GM21515 (cell line): ENCODE measurements around the gene EDN2.

Source experiments
- ATAC-seq: cut with Tn5 transposase; IDR thresholded peaks from one replicate; pipeline ENCODE4 v1.9.1; 2021; ENCODE audit not compliant: unreplicated experiment

EDN2 gene

DNA sequence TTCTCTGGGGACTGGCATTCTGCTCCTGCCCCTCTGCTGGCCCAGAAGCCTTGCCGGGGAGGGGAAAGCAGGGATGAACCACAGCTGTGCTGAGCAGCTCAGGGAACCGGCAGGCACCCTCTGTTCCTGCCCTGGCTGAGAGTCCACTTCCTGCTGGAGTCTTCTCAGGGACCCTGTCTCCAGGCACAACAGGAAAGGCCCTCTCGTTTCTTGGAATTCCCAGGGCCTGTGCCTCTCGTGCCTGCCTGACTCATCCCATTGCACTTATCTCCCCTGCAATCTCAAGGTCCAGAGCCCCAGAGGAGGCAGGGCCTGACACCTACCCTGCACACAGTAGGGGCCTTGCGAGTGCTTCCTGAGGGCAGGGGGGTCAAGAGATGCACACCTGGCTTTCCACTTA lies 1.1 kb upstream of the EDN2 start:
- no peak for ATAC-seq

DNA sequence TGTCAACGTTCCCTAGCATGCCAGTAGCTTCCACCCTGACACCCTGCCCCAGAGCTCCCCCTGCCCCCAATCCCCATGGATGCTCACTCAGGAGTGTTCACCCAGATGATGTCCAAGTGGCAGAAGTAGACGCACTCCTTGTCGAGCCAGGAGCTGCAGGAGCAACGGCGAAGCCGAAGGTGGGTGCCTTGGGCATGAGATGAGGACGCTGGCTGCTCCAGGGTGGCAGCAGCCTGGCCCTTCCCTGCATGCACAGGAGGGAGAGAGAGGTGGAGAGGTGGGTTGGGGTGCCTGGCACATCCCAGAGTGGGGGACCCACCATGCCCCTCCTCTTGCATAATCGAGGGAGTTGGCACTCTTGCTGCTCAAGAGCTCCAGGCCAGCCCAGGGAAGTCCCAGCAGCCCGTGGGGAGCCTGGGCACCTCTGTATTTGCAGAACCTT lies 502 bp downstream of the EDN2 start:
- ATAC-seq = no peak

- no peak for ATAC-seq
Measured at GRCh38 chr1:41483001-41483850, 1.3 kb downstream of the EDN2 start.

GRCh38 chr1:41482001-41482765 lies 2.3 kb downstream of the EDN2 start:
- ATAC-seq = no peak

DNA sequence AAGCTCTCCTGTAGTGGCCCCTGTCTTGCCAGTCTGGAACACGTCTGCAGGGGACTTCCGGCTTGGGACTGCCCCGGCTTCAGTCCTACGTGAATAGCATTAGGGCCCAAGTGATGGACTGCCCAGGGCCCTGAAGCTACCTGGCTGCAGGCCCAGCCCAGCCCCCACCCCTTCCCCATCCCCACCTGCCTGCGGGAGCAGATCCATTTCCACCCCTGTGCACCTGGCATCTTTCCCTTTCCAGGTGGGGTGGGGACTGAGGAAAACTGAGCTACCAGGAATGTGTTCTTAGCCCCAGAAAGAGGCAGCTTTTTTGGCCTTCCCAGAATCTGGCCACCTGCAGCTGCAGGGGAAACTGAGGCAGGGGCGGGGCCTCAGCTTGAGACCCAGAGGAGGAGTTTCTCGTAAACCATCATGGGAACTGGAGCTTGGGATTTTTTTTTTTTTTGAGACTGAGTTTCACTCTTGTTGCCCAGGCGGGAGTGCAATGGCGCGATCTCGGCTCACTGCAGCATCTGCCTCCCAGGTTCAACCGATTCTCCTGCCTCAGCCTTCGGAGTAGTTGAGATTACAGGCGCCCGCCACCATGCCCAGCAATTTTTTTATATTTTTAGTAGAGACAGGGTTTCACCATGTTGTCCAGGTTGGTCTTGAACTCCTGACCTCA lies 3.2 kb downstream of the EDN2 start:
- no peak for ATAC-seq

GRCh38 chr1:41480204-41481108 lies 4.0 kb downstream of the EDN2 start:
- no peak for ATAC-seq

DNA sequence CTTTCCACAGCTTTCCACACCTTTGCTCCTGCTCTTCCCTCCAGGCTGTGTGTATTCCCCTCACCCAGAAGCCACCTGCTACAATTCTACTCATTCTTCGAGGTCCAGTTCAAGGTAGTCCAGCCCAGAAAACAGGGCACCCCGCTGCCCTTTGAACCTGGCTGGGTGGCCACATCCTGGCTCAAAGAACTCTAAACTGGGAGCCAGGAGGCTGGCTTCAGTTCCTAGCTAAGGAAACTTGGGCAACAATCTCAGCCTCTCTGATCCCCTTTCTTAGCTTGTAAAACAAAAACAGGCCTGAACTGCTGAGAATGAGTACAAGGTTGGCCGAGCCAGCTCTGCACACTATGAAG lies 4.7 kb downstream of the EDN2 start:
- no peak for ATAC-seq

GRCh38 chr1:41479000-41479807 lies 5.3 kb downstream of the EDN2 start:
- no peak for ATAC-seq

GRCh38 chr1:41478118-41478748 lies 6.2 kb downstream of the EDN2 start:
- no peak for ATAC-seq

- ATAC-seq = no peak
Measured at GRCh38 chr1:41476807-41477361, 7.6 kb downstream of the EDN2 start.

DNA sequence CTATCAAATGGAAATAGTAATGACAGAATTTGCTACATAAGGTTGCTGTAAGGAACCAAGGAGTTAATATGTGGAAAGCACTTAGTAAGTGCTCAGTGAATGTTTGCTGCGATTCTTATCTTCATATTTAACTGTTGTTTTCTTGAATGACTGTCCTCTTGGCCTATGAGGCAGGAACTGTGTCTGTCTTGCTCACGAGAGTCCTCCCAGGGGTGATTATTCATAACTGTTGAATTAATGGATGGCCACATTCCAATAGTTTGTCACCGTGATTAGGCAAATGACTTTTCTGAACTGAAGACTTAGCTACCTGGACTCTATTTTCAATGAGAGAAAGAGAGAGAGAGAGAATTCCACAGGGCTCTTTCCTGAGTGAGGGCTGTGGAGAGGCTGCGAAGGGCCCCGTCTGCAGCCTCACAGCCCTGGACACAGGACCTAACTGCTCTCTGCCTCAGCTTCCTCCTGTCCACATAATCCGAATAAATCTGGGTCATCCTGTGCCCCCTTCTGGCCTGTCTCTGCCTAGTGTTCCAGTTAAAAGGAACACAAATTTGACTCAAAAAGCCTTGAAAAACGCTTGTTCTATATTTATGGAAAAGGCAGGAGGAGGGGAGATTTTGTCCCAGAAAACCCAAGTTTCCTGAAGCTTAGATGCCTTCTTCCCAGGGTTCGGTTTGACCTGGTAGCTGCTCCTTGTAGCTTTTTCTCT lies 8.5 kb downstream of the EDN2 start:
- ATAC-seq = no peak

DNA sequence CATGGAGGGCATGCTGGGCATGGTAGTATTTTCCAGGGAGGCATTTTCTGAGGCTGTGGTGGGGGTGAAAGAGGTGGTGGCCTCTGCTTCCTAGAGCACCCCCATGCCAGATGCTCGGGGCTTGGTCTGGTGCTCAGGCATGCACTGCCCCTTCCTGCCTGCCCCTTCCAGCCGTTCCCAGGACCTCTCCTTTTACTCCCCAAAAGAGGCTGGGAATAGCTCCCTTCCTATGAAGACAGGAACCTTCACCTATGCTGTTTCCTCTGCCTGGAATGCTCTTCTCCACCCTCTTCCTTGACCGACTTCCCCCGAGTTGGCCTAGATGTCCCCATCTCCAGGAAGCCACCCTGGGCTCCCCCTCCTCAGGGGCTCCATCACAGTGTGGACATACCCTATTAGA lies 9.1 kb downstream of the EDN2 start:
- no peak for ATAC-seq

DNA sequence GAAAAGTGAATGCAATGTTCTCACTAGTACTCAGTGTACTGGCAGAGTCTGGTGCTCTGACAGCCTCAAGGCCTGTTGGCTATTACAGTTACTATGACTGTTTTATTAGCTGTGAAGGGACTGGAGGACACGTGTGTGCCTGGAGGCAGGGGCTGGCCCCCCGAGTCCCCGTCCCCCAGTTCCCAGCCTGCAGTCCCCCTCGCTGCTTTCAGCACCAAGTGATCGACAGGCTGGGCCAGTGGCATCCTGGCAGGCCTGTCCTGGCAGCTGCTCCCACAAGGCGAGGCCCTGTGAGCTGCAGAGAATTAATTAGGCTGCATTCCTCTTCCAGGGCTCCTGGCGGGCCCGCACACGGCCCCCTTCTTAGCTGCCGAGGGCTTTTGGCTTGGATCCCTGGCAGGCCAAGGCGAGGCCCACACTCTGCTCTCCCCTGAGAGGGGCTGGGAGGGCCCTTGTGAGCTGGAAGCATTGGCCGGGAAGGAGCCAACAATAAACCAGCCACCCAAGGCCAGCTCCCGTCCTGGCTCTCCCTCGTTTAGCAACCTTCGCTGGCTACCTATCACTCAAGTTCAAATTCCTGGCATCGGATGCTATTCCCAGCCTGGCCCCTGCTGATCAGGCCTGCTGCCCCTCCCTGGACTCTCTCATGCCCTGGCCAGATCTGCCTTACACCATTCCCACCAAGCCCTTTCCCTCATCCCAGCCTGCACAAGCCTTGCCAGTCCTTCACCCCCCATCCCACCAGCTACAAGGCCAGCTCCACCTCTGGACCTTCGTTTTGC lies 9.8 kb downstream of the EDN2 start:
- no peak for ATAC-seq

DNA sequence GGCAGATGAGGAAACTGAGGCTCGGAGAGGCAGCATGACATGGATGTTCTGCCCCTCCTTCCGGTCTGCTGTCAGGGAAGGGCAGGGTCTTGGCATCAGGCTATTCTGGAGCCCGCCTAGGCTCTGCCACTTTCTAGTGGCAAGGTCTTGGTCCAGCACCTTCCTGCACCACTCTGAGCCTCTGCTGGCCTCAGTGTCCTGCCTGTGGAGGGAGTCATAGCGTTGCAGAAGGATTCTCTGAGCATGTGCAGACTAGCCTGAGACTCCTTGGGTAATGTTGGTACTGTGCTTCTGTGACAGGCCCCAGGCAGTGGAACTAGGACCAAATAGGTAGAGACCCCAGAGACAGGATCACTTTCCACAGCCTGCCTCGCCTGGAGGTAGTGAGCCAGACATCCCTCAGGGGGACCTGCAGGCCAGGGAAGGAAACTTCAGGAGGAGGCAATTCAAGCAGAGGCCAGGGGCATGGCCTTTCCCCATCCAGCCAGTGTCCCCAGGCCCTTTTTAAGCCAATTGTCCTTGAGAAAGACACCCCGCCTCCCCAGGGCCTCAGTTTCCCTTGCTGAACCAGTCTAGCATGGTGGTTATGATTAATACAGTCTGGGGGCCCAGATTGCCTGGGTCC lies 10.6 kb downstream of the EDN2 start:
- ATAC-seq = no peak

- no peak for ATAC-seq
Measured at GRCh38 chr1:41471658-41472057, 12.8 kb downstream of the EDN2 start.

- ATAC-seq = no peak
Measured at GRCh38 chr1:41469706-41470105, 14.8 kb downstream of the EDN2 start.

DNA sequence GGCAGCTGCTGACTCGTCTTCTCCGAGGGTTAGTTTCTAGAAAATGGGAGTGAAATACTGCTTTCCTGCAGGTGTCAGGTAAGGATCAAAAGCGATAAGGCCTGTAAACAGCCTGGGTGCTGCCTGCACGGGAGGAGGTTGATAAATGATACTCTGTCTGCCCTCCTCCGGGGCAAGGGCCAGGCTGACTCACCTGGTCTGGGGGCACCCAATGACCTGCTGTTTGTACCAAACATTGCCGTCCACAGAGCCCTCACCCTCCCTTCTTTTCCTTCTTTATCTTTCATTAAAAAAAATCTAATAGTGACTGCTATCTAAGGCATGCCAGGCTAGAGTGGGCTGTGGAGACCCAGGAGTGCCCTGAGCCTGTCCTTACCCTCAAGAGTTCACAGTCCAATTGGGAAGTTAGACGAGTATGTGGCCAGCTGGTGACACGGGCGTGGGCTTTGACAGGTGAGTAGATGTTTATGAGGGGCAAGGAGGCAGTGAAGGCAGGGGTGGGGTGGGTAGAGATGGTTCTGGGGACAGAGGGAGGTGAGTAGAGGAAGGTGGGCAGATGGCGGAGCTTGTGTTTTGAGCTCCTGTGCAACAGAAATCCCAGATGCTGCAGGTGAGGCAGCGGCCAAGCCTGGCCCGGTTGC lies 16.2 kb downstream of the EDN2 start:
- ATAC-seq = no peak
